Upper lobe of left lung (tissue), 6 donors: ENCODE data around the gene GCM1. TPM values are rescaled to one million over a fixed set of nuclear protein-coding genes. Genes with fewer than 3 reads are reported as not detected.

Experiments used
- ATAC-seq, 2 donors: fragments of 200-7000 bp; cut with Tn5 transposase; one replicate each; pipeline ENCODE4 v1.9.1; 2022; ENCODE audit warnings: mild to moderate bottlenecking in 2 of 2, moderate library complexity in 2 of 2; ENCODE audit not compliant: low FRiP score in 2 of 2
- DNase-seq, 2 donors: peaks; one replicate each; pipeline ENCODE4 v3.0.0-alpha.2; 2019 to 2020
- H3K27ac ChIP-seq, 4 donors: fragments of 200-600 bp; sonication (generic); one replicate each; pipeline ENCODE4 v1.5.1; 2016 to 2019
- H3K27me3 ChIP-seq, 4 donors: fragments of 200-600 bp; sonication (generic); one replicate each; pipeline ENCODE4 v1.5.1; 2017 to 2019
- H3K36me3 ChIP-seq, 4 donors: fragments of 200-600 bp; sonication (generic); one replicate each; pipeline ENCODE4 v1.5.1; 2016 to 2019
- H3K4me1 ChIP-seq, 4 donors: fragments of 200-600 bp; sonication (generic); one replicate each; pipeline ENCODE4 v1.5.1; 2018 to 2019
- H3K4me3 ChIP-seq, 4 donors: fragments of 200-600 bp; sonication (generic); one replicate each; pipeline ENCODE4 v1.5.1; 2017 to 2019; ENCODE audit warnings: mild to moderate bottlenecking in 2 of 4, moderate library complexity in 1 of 4
- H3K9me3 ChIP-seq, 4 donors: fragments of 200-600 bp; sonication (generic); one replicate each; pipeline ENCODE4 v1.5.1; 2018 to 2019
- EP300 ChIP-seq, 4 donors: sonication (generic); formaldehyde crosslinking; IDR thresholded peaks; one replicate each; pipeline ENCODE4 v1.5.1; 2017; ENCODE audit warnings: antibody characterized with exemption in 4 of 4, control low read depth in 2 of 4
- POLR2A ChIP-seq, 4 donors: fragments of 450-650 bp; IDR thresholded peaks; one replicate each; pipeline ENCODE4 v1.5.1; 2016 to 2017; ENCODE audit warnings: antibody characterized with exemption in 4 of 4, mild to moderate bottlenecking in 2 of 4
- POLR2AphosphoS5 ChIP-seq, 2 donors: sonication (generic); formaldehyde crosslinking; IDR thresholded peaks; one replicate each; pipeline ENCODE4 v1.5.1; 2017; ENCODE audit warnings: antibody characterized with exemption in 2 of 2
- WGBS, 2 donors: methylation state at CpG; one replicate each; pipeline ENCODE4 v1.1.5; 2017 to 2018; 5-methylcytosine and 5-hydroxymethylcytosine counted together
- total RNA-seq, 6 donors: library from RNA; depleted of rRNA in 4 of 6; stranded (reverse); fragments of >200 nt in 4 of 6; gene quantifications; one replicate each; pipeline versions ENCODE4 v1.1.0 to v1.2.1, GENCODE V29; 2016 to 2021
- TF ChIP-seq, protein P1 (sequence below), 6 experiments: fragments of 450-650 bp in 4 of 6; fragments of 200-600 bp in 2 of 6; sonication (generic) in 2 of 6; IDR thresholded peaks; one replicate each; pipeline ENCODE4 v1.5.1; 2016 to 2019; ENCODE audit warnings: antibody characterized with exemption in 6 of 6
- donor health status: DM: no; HTN: no; CAD: no; lungs with moderate emphysema.
- donor health status: DM: no; HTN: yes; CAD: no; lungs with severe emphysema.

GCM1 gene
- total RNA-seq, 6 donors from 2014 or later: 0.20 to 0.22 TPM; not detected in 4

DNA sequence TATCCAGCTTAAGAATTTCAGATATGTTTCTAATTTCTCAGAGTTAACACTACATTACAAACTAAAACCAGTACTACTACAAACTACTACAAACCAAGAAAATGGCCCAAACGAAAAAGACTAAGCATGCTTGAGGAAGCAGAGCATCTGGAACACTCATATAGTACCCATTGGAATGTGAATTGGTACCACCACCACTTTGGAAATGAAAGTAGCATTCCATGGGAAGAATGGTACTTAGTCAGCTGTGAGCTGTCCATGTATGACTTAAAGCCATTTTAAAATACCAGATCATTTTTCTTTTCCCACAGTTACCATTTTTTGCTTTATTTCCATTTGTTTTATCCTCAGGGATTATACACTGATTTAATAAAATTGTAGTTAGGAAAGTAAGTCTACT lies 52.9 kb downstream of the GCM1 start:
- peaks cover 57 to 97% (median 83%) of the 10 kb centered on the region in 4 donors for H3K36me3 ChIP-seq
- 53 to 72% methylated on average over 1 of the region's 1 CpG for WGBS, 2 donors
- no peak for TF ChIP-seq POLR2A (IDR thresholded peaks at IDR 0.05)
- TF ChIP-seq, protein P1, sequence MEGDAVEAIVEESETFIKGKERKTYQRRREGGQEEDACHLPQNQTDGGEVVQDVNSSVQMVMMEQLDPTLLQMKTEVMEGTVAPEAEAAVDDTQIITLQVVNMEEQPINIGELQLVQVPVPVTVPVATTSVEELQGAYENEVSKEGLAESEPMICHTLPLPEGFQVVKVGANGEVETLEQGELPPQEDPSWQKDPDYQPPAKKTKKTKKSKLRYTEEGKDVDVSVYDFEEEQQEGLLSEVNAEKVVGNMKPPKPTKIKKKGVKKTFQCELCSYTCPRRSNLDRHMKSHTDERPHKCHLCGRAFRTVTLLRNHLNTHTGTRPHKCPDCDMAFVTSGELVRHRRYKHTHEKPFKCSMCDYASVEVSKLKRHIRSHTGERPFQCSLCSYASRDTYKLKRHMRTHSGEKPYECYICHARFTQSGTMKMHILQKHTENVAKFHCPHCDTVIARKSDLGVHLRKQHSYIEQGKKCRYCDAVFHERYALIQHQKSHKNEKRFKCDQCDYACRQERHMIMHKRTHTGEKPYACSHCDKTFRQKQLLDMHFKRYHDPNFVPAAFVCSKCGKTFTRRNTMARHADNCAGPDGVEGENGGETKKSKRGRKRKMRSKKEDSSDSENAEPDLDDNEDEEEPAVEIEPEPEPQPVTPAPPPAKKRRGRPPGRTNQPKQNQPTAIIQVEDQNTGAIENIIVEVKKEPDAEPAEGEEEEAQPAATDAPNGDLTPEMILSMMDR (IDR thresholded peaks at IDR 0.05): no peak
- TF ChIP-seq EP300 (IDR thresholded peaks at IDR 0.05): no peak
- no peak for TF ChIP-seq POLR2AphosphoS5 (IDR thresholded peaks at IDR 0.05)

DNA sequence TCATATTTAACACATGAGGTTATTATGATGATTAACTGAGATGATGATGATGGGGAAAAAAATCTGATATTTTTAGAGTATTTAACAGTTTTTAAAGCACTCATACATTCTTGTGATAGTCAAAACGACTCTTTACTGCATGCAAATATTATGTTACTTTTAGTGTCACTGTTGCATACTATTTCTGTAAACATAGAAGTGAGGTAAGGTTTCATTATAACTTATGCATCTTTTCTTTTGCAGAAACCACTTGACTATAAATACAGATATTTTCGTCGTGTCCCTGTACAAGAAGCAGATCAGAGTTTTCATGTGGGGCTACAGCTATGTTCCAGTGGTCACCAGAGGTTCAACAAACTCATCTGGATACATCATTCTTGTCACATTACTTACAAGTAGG lies 53.4 kb downstream of the GCM1 start:
- no peak overlapping the region for H3K4me3 ChIP-seq
- ATAC-seq (no peak), DNase-seq (no peak)
- H3K27me3 ChIP-seq: no peaks in the 10 kb centered on the region
- no peak overlapping the region for H3K27ac ChIP-seq
- no peaks in the 10 kb centered on the region for H3K9me3 ChIP-seq
- H3K36me3 ChIP-seq: peaks cover 57 to 97% (median 85%) of the 10 kb centered on the region in 4 donors
- H3K4me1 ChIP-seq: no peaks in the 10 kb centered on the region
- 86 to 87% methylated on average over 3 of the region's 3 CpGs for WGBS, 2 donors
- TF ChIP-seq, protein P1 (IDR thresholded peaks at IDR 0.05): no peak
- TF ChIP-seq POLR2A (IDR thresholded peaks at IDR 0.05): no peak
- no peak for TF ChIP-seq EP300 (IDR thresholded peaks at IDR 0.05)
- no peak for TF ChIP-seq POLR2AphosphoS5 (IDR thresholded peaks at IDR 0.05)

More for the DNA sequence above, 52.9 kb downstream of the GCM1 start:
- Histone ChIP-seq H3K27me3 (no peaks in the 10 kb centered on the region), H3K9me3 (no peaks in the 10 kb centered on the region), H3K27ac (no peak overlapping the region), H3K4me3 (no peak overlapping the region), H3K4me1 (no peaks in the 10 kb centered on the region)
- DNase-seq (no peak), ATAC-seq (no peak)

DNA sequence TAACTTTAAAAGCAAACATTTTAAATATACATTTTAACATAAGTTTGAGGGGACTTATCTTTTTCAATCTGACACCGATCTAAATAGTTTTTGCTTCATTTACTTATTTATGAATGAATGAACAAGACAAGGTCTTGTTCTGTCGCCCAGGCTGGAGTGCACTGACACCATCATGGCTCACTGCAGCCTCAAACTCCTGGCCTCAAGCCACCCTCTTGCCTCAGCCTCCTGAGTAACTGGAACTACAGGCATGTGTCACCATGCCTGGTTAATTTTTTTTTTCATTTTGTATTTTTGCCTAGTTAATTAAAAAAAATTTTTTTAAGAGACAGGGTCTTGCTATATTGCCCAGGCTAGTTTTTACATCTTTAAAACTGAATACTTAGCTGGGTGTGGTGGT lies 58.1 kb downstream of the GCM1 start:
- DNase-seq (no peak), ATAC-seq (no peak)
- Histone ChIP-seq H3K27ac (no peak overlapping the region), H3K4me1 (no peaks in the 10 kb centered on the region), H3K36me3 (peaks cover 36 to 92% (median 76%) of the 10 kb centered on the region in 4 donors), H3K27me3 (no peaks in the 10 kb centered on the region), H3K9me3 (no peaks in the 10 kb centered on the region), H3K4me3 (no peak overlapping the region)
- 94 to 96% methylated on average over 2 of the region's 2 CpGs for WGBS, 2 donors
- TF ChIP-seq, protein P1 (IDR thresholded peaks at IDR 0.05): no peak
- TF ChIP-seq POLR2A (IDR thresholded peaks at IDR 0.05): no peak
- TF ChIP-seq EP300 (IDR thresholded peaks at IDR 0.05): no peak
- TF ChIP-seq POLR2AphosphoS5 (IDR thresholded peaks at IDR 0.05): no peak

DNA sequence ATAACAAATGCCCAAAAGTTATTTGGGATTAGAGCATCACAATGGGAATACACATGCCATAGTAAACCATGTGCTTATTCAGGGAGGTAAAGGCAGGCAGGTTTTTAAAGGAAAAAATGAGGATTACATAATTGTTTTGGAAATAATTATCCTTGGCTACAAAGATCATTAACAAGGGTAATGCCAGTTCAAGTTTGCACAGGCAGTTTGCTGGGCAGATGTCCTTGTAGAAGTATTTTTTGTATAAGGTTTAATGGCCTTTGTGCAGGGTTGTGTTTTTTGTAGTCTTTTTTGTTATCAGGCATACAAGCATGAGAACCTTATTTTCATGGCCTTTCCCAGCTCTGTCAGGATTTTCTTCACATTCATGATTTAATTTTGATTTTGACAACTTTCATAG lies 58.7 kb downstream of the GCM1 start:
- no peaks in the 10 kb centered on the region for H3K4me1 ChIP-seq
- DNase-seq: no peak
- TF ChIP-seq POLR2A (IDR thresholded peaks at IDR 0.05) (no peak), EP300 (IDR thresholded peaks at IDR 0.05) (no peak), POLR2AphosphoS5 (IDR thresholded peaks at IDR 0.05) (no peak)
- TF ChIP-seq, protein P1 (IDR thresholded peaks at IDR 0.05): no peak
- no peak overlapping the region for H3K4me3 ChIP-seq
- no peak overlapping the region for H3K27ac ChIP-seq
- ATAC-seq: no peak
- H3K9me3 ChIP-seq: no peaks in the 10 kb centered on the region
- H3K36me3 ChIP-seq: peaks cover 31 to 92% (median 73%) of the 10 kb centered on the region in 4 donors
- no peaks in the 10 kb centered on the region for H3K27me3 ChIP-seq

DNA sequence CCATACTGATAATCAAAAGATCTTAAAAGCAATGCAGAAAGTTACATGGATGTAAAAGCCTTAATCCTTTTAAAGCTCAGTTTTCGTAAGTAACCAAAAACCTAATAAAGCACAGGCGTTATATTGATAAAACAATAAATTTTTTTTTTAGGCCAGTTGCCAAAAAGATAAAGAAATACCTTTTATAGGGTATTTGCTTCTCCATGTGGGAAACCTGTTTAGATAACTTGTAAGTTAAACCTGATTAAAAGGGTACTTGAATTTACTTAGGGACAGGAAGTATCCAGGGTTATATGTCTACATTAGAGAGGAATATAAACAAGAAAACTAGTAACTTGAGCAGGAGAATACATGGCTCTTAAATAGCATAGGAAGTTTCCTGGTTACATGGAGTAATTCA lies 62.3 kb downstream of the GCM1 start:
- ATAC-seq (no peak), DNase-seq (no peak)
- H3K4me3 ChIP-seq: no peak overlapping the region
- no peaks in the 10 kb centered on the region for H3K27me3 ChIP-seq
- H3K9me3 ChIP-seq: no peaks in the 10 kb centered on the region
- no peak overlapping the region for H3K27ac ChIP-seq
- no peak for TF ChIP-seq EP300 (IDR thresholded peaks at IDR 0.05)
- no peak for TF ChIP-seq POLR2A (IDR thresholded peaks at IDR 0.05)
- no peak for TF ChIP-seq POLR2AphosphoS5 (IDR thresholded peaks at IDR 0.05)
- TF ChIP-seq, protein P1 (IDR thresholded peaks at IDR 0.05): no peak
- H3K4me1 ChIP-seq: no peaks in the 10 kb centered on the region
- peaks cover 32 to 92% (median 69%) of the 10 kb centered on the region in 4 donors for H3K36me3 ChIP-seq
- 47 to 70% methylated on average over 2 of the region's 2 CpGs for WGBS, 2 donors
